IPS DF 4.7 (cell line): ENCODE results near the gene ZFPM1.
"Not testable (repeated sequence)": the region's sequence is repeated elsewhere in the genome, so short reads cannot be mapped to it uniquely, and the experiment has no call there.

Experiments
- DNase-seq: peaks from one replicate; pipeline ENCODE4 v3.0.0-alpha.2; 2013; ENCODE audit warnings: low spot score; ENCODE audit errors: extremely low read depth

ZFPM1 gene

GRCh38 chr16:88464447-88465318 is 11.6 kb downstream of the ZFPM1 start:
- DNase-seq = no peak

GRCh38 chr16:88465387-88465983 is 12.4 kb downstream of the ZFPM1 start:
- no peak for DNase-seq

GRCh38 chr16:88466175-88466862 is 13.2 kb downstream of the ZFPM1 start:
- DNase-seq = no peak

- DNase-seq = no peak
Observed at GRCh38 chr16:88466949-88467348, 13.9 kb downstream of the ZFPM1 start.

- no peak for DNase-seq
Observed at GRCh38 chr16:88467541-88467944, 14.5 kb downstream of the ZFPM1 start.

- no peak for DNase-seq
Observed at GRCh38 chr16:88468275-88469129, 15.4 kb downstream of the ZFPM1 start.

GRCh38 chr16:88469615-88470395 is 16.7 kb downstream of the ZFPM1 start:
- no peak for DNase-seq

- DNase-seq = not testable (repeated sequence)
Observed at GRCh38 chr16:88470396-88470680, 17.3 kb downstream of the ZFPM1 start.

GRCh38 chr16:88470696-88471095 is 17.6 kb downstream of the ZFPM1 start:
- DNase-seq = not testable (repeated sequence)

- no peak for DNase-seq
Observed at GRCh38 chr16:88471115-88471514, 18.0 kb downstream of the ZFPM1 start.

- no peak for DNase-seq
Observed at GRCh38 chr16:88471575-88471974, 18.5 kb downstream of the ZFPM1 start.

GRCh38 chr16:88472069-88472468 is 19.0 kb downstream of the ZFPM1 start:
- no peak for DNase-seq

- no peak for DNase-seq
Observed at GRCh38 chr16:88472637-88473205, 19.6 kb downstream of the ZFPM1 start.

- no peak for DNase-seq
Observed at GRCh38 chr16:88473666-88474534, 20.8 kb downstream of the ZFPM1 start.

GRCh38 chr16:88475037-88475436 is 22.0 kb downstream of the ZFPM1 start:
- no peak for DNase-seq

GRCh38 chr16:88476203-88476602 is 23.1 kb downstream of the ZFPM1 start:
- no peak for DNase-seq

GRCh38 chr16:88476817-88477397 is 23.8 kb downstream of the ZFPM1 start:
- no peak for DNase-seq

- DNase-seq = no peak
Observed at GRCh38 chr16:88477631-88478519, 24.8 kb downstream of the ZFPM1 start.
